H1 (cell line): Measurements from ENCODE around the gene GNA12. TPM values are rescaled to one million over a fixed set of nuclear protein-coding genes. Genes with fewer than 3 reads are reported as not detected.

Source experiments
- CTCF ChIA-PET: fragments of 300-600 bp; sonication (Branson Sonifier 250); formaldehyde crosslinking; loops from one replicate; lab custom pipeline; 2021; ENCODE audit not compliant: partially characterized antibody; lab: Charles Lee
- POLR2A ChIA-PET: fragments of 300-600 bp; sonication (Branson Sonifier 250); formaldehyde crosslinking; loops from one replicate; lab custom pipeline; 2021; ENCODE audit warnings: inconsistent platforms; ENCODE audit not compliant: partially characterized antibody; lab: Charles Lee
- DNase-seq, 2 experiments: peaks; one replicate each; pipeline versions ENCODE4 v3.0.0 to v3.0.0-alpha.2; 2010 to 2022; ENCODE audit warnings: low spot score in 2 of 2, low read depth in 1 of 2, mixed read lengths in 1 of 2
- FAIRE-seq: peaks from 2 replicates; lab custom pipeline; 2011; peaks lifted over from hg19 to GRCh38; lab: Jason Lieb, UNC
- H2AFZ ChIP-seq: 2 replicates; pipeline ENCODE4 v1.8.1; 2012; ENCODE audit warnings: low read length, inconsistent platforms
- H2AK5ac ChIP-seq: 2 replicates; pipeline ENCODE4 v1.6.1; 2013; ENCODE audit warnings: low read depth, low read length
- H2BK120ac ChIP-seq: replicated peaks from 2 replicates; pipeline ENCODE3; 2013; ENCODE audit warnings: low read depth, low read length, inconsistent platforms
- H2BK12ac ChIP-seq: 2 replicates; pipeline ENCODE4 v1.6.1; 2013; ENCODE audit warnings: low read depth, low read length
- H2BK15ac ChIP-seq: 2 replicates; pipeline ENCODE4 v1.6.1; 2013; ENCODE audit warnings: low read length
- H2BK20ac ChIP-seq: 2 replicates; pipeline ENCODE4 v1.6.1; 2013; ENCODE audit warnings: low read length
- H2BK5ac ChIP-seq: 2 replicates; pipeline ENCODE4 v1.6.1; 2013; ENCODE audit warnings: low read depth, low read length
- H3K14ac ChIP-seq: 2 replicates; pipeline ENCODE4 v1.6.1; 2013; ENCODE audit warnings: inconsistent platforms; ENCODE audit not compliant: insufficient read length
- H3K18ac ChIP-seq: 2 replicates; pipeline ENCODE4 v1.6.1; 2013; ENCODE audit warnings: low read length; ENCODE audit errors: extremely low read depth
- H3K23ac ChIP-seq: 2 replicates; pipeline ENCODE4 v1.6.1; 2013; ENCODE audit warnings: inconsistent platforms; ENCODE audit not compliant: insufficient read length
- H3K23me2 ChIP-seq: 2 replicates; pipeline ENCODE4 v1.6.1; 2013; ENCODE audit warnings: low read depth, low read length
- H3K27ac ChIP-seq: 2 replicates; pipeline ENCODE4 v1.6.1; 2011; ENCODE audit warnings: low read depth, low read length, inconsistent platforms
- H3K27me3 ChIP-seq, 4 experiments: replicated peaks in 1 of 4; 1 replicate in 1 of 4; 2 replicates in 3 of 4; pipeline versions ENCODE4 v1.6.1 to v1.8.1; 2011 to 2013; ENCODE audit warnings: low read length in 3 of 4, mild to moderate bottlenecking in 3 of 4, inconsistent platforms in 2 of 4, mixed read lengths in 2 of 4, moderate library complexity in 1 of 4; ENCODE audit not compliant: control insufficient read depth in 3 of 4, insufficient read depth in 3 of 4; ENCODE audit errors: extremely low read depth in 1 of 4
- H3K36me3 ChIP-seq, 4 experiments: 2 replicates each; pipeline versions ENCODE4 v1.6.1 to v1.8.1; 2011 to 2013; ENCODE audit warnings: mild to moderate bottlenecking in 4 of 4, low read length in 3 of 4, moderate library complexity in 2 of 4, control low read depth in 1 of 4, inconsistent platforms in 1 of 4; ENCODE audit not compliant: insufficient read depth in 4 of 4, control insufficient read depth in 2 of 4
- H3K4ac ChIP-seq: replicated peaks from 2 replicates; pipeline ENCODE3; 2013; ENCODE audit warnings: low read length, low read depth, mixed read lengths, inconsistent platforms; ENCODE audit not compliant: insufficient read length
- H3K4me1 ChIP-seq, 4 experiments: replicated peaks in 1 of 4; 1 replicate in 1 of 4; 2 replicates in 3 of 4; pipeline versions ENCODE4 v1.6.1 to v1.8.1; 2011 to 2013; ENCODE audit warnings: low read length in 3 of 4, inconsistent platforms in 2 of 4, mixed read lengths in 1 of 4; ENCODE audit not compliant: insufficient read depth in 4 of 4, control insufficient read depth in 3 of 4
- H3K4me2 ChIP-seq, 2 experiments: 2 replicates each; pipeline versions ENCODE4 v1.6.1 to v1.8.1; 2011 to 2013; ENCODE audit warnings: low read depth in 2 of 2, low read length in 2 of 2, control low read depth in 1 of 2, inconsistent platforms in 1 of 2, mild to moderate bottlenecking in 1 of 2; ENCODE audit not compliant: insufficient read depth in 1 of 2
- H3K4me3 ChIP-seq, 4 experiments: fragments of 200-600, 300-600 bp in 1 of 4; sonication (generic), shearing (Covaris generic), sonication (Bioruptor Twin) in 1 of 4; 2 replicates each; pipeline versions ENCODE4 v1.5.1 to v1.8.1; 2011 to 2016; ENCODE audit warnings: low read length in 4 of 4, low read depth in 3 of 4, control low read depth in 2 of 4, inconsistent platforms in 2 of 4, mild to moderate bottlenecking in 2 of 4, mixed read lengths in 1 of 4, moderate library complexity in 1 of 4; ENCODE audit not compliant: insufficient read depth in 2 of 4; ENCODE audit errors: extremely low read depth in 1 of 4
- H3K56ac ChIP-seq: replicated peaks from 2 replicates; pipeline ENCODE3; 2013; ENCODE audit warnings: low read depth, mild to moderate bottlenecking, mixed read lengths, low read length, inconsistent platforms; ENCODE audit not compliant: insufficient read length
- H3K79me1 ChIP-seq: 2 replicates; pipeline ENCODE4 v1.6.1; 2013; ENCODE audit warnings: low read depth, low read length, control low read depth
- H3K79me2 ChIP-seq, 2 experiments: 2 replicates each; pipeline versions ENCODE4 v1.6.1 to v1.8.1; 2012 to 2013; ENCODE audit warnings: low read length in 2 of 2, mild to moderate bottlenecking in 2 of 2, inconsistent platforms in 1 of 2; ENCODE audit not compliant: insufficient read depth in 2 of 2, control insufficient read depth in 1 of 2
- H3K9ac ChIP-seq, 4 experiments: replicated peaks in 1 of 4; 1 replicate in 1 of 4; 2 replicates in 3 of 4; pipeline versions ENCODE4 v1.6.1 to v1.8.1; 2011 to 2013; ENCODE audit warnings: low read depth in 3 of 4, low read length in 3 of 4, control low read depth in 2 of 4, mild to moderate bottlenecking in 2 of 4, moderate library complexity in 2 of 4, inconsistent platforms in 1 of 4; ENCODE audit errors: extremely low read depth in 1 of 4
- H3K9me3 ChIP-seq, 2 experiments: 2 replicates each; pipeline versions ENCODE4 v1.6.1 to v1.8.1; 2012 to 2013; ENCODE audit warnings: mild to moderate bottlenecking in 2 of 2, moderate library complexity in 2 of 2, control low read depth in 1 of 2, inconsistent platforms in 1 of 2, low read depth in 1 of 2, low read length in 1 of 2, mixed read lengths in 1 of 2; ENCODE audit not compliant: insufficient read depth in 2 of 2
- H4K20me1 ChIP-seq, 2 experiments: replicated peaks in 1 of 2; 2 replicates each; pipeline versions ENCODE3 to v1.8.1; 2011 to 2013; ENCODE audit warnings: inconsistent platforms in 2 of 2, low read length in 2 of 2, mild to moderate bottlenecking in 1 of 2; ENCODE audit not compliant: insufficient read depth in 2 of 2, control insufficient read depth in 1 of 2
- H4K5ac ChIP-seq: 2 replicates; pipeline ENCODE4 v1.6.1; 2013; ENCODE audit warnings: low read length, low read depth, mixed read lengths, inconsistent platforms; ENCODE audit not compliant: insufficient read length
- H4K8ac ChIP-seq: 2 replicates; pipeline ENCODE4 v1.8.0; 2013; ENCODE audit warnings: mild to moderate bottlenecking, moderate library complexity, low read length, inconsistent platforms; ENCODE audit not compliant: insufficient read depth; ENCODE audit errors: extremely low read depth
- H4K91ac ChIP-seq: replicated peaks from 2 replicates; pipeline ENCODE3; 2013; ENCODE audit warnings: low read length, mixed read lengths, inconsistent platforms; ENCODE audit not compliant: insufficient read length
- JUND ChIP-seq: IDR thresholded peaks from 2 replicates; pipeline ENCODE4 v1.6.1; 2011; ENCODE audit warnings: mild to moderate bottlenecking, improper control_type of control experiment, low read length
- WGBS, 2 experiments: shearing (Covaris generic) in 1 of 2; methylation state at CpG; one replicate each; pipeline versions ENCODE4 v1.1.6 to v1.1.7; 2013 to 2015; ENCODE audit warnings: low lambda C conversion rate in 2 of 2, mixed read lengths in 2 of 2, inconsistent platforms in 1 of 2, low coverage in 1 of 2, missing lambda C conversion rate in 1 of 2; ENCODE audit not compliant: insufficient replicate concordance in 2 of 2, insufficient coverage in 1 of 2, insufficient read length in 1 of 2; ENCODE audit errors: extremely low coverage in 1 of 2, missing lambda C conversion rate in 1 of 2; 5-methylcytosine and 5-hydroxymethylcytosine counted together
- polyA plus RNA-seq, 7 experiments: library from polyadenylated mRNA; depleted of rRNA in 3 of 7; stranded (reverse) in 5 of 7; unstranded in 2 of 7; fragments of >200 nt in 5 of 7; fragments of 200-250 nt in 2 of 7; gene quantifications; 1 replicate in 5 of 7; 2 replicates in 1 of 7; 4 replicates in 1 of 7; pipeline versions ENCODE4 v1.2.1 to v1.2.3, GENCODE V29; 2011 to 2013; ENCODE audit warnings: missing spikeins in 2 of 7, mixed read lengths in 2 of 7
- total RNA-seq: library from RNA; stranded (reverse); fragmentation: NEBNext Ultra II Directional; extraction: Animal tissue kit (Norgen Biotek cat#: 25700); gene quantifications from 2 replicates; pipeline ENCODE4 v1.2.1, GENCODE V29; 2021
- TF ChIP-seq, protein P1 (sequence below): IDR thresholded peaks from 2 replicates; pipeline ENCODE4 v1.6.1; 2012; ENCODE audit warnings: inconsistent platforms

The GNA12 gene
- total and polyA plus RNA-seq, 2 of the 8 experiments (the other 6 are each of a cell fraction or from before 2014, with no cell fraction given): 96.5 to 109 TPM

DNA sequence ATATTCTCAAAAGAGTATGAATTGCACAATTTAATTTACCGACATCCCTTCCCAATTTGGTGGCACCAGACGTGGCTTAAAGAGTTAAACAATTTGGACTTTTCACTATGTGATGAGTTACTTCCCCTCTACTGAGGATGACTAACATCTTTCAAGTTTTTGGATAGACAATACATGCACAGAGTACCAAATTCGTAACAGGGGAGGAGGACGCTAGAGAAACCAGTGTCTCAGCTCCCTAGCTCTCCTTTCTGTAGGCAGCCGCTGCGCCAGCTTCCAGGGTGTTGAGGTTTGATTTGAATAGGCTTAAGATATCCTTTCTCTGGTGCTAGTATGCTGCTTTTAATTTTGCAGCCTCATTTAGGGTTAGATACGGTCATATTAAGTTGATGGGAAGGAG lies 69.2 kb downstream of the GNA12 start:
- Histone ChIP-seq H3K14ac (no peak overlapping the region), H3K9ac (no peak overlapping the region), H3K36me3 (peaks cover 0 to 7% (median 5%) of the 10 kb centered on the region in 4 experiments; a peak in 4 of 8 replicates), H3K4me3 (no peak overlapping the region), H3K18ac (no peak overlapping the region), H2BK20ac (no peak overlapping the region), H2AFZ (no peak overlapping the region), H3K79me2 (peaks cover 0 to 58% of the 10 kb centered on the region in 2 experiments; a peak in 2 of 4 replicates), H2BK120ac (no peak overlapping the region), H3K27me3 (no peaks in the 10 kb centered on the region), H4K91ac (no peak overlapping the region), H2BK5ac (no peak overlapping the region), H3K9me3 (no peaks in the 10 kb centered on the region), H4K20me1 (peaks cover 0 to 8% of the 10 kb centered on the region in 2 experiments), H2BK15ac (no peak overlapping the region), H3K23me2 (no peaks in the 10 kb centered on the region), H4K5ac (no peak overlapping the region), H3K56ac (no peak overlapping the region), H3K4me2 (no peak overlapping the region), H4K8ac (no peak overlapping the region), H2AK5ac (no peak overlapping the region), H2BK12ac (no peak overlapping the region), H3K27ac (no peak overlapping the region), H3K79me1 (peaks cover 9% of the 10 kb centered on the region), H3K4ac (no peak overlapping the region), H3K23ac (no peak overlapping the region), H3K4me1 (peaks cover 0 to 5% (median 3%) of the 10 kb centered on the region in 4 experiments; a peak in 3 of 7 replicates)
- WGBS, 2 experiments: 89% methylated on average over 7 of the region's 7 CpGs; no CpG with 5 or more reads in 1 of the 2 experiments
- FAIRE-seq: no peak
- ChIA-PET CTCF (interaction anchor here (1.7 kb wide), 1 partner anchor 14 kb away, joined by 10 read pairs; no protein-coding TSS in a partner anchor), POLR2A (no interaction called here)
- TF ChIP-seq JUND: no peak
- TF ChIP-seq, protein P1, sequence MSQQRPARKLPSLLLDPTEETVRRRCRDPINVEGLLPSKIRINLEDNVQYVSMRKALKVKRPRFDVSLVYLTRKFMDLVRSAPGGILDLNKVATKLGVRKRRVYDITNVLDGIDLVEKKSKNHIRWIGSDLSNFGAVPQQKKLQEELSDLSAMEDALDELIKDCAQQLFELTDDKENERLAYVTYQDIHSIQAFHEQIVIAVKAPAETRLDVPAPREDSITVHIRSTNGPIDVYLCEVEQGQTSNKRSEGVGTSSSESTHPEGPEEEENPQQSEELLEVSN: no peak
- no peak for DNase-seq
